ENCODE measurements around the gene FNDC3B.

Gene FNDC3B

DNA sequence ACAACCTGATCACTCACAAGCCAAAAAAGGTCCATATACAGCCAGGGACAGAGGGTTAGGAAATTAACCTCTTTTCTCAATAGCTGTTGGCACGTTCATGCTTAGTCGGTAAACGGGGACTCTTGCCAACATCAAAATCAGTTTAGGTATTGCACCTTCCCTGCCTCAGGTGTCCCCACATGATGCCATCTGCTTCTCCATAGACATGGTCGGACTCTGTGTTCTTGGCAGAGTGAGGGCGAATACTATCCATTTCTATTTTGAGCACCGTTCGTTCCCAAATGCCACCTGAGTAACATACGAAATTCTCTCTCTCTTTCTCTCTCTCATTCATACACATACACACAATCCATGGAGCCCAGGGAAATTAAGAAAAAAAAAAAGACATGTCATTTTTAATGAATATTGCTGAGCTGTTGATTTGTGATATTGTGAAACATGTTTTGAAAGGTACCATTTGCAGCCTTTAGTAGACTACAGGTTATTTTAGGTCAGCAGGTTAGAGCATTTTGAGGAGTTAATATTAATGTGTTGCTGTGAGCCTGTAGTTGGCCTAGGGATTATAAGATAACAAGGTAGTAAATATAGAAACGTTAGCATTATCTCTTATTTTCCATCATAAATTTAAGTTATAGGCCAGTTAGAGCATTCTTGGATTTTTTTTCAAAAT lies 330.3 kb downstream of the FNDC3B start:
- DNase-seq (ENCODE audit: low read depth): no peak

- DNase-seq (ENCODE audit: low read depth): no peak
Measured at GRCh38 chr3:172370419-172370818, 331.0 kb downstream of the FNDC3B start.

DNA sequence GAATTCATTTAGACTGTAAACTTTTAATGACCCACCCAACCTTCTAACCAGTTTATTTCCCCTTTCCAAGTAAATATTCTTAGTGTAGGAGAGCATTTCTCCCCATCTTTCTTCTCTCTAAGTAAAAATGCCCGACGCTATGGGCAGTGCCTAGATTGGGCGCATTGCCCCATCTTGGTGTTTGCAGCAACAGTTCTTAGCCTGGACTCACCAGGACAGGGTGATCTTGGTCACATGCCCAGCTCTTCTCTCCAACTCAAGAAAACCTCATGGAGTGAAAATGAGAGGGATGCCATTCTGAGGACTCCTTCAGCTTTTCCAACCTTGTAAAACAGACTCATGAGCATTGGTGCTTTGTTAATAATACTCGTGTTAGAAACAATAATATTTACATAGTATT lies 332.2 kb downstream of the FNDC3B start:
- no peak for DNase-seq (ENCODE audit: low read depth)

- no peak for DNase-seq (ENCODE audit: low read depth)
Measured at GRCh38 chr3:172372895-172373294, 333.5 kb downstream of the FNDC3B start.

GRCh38 chr3:172373912-172374311 lies 334.5 kb downstream of the FNDC3B start:
- no peak for DNase-seq (ENCODE audit: low read depth)

DNA sequence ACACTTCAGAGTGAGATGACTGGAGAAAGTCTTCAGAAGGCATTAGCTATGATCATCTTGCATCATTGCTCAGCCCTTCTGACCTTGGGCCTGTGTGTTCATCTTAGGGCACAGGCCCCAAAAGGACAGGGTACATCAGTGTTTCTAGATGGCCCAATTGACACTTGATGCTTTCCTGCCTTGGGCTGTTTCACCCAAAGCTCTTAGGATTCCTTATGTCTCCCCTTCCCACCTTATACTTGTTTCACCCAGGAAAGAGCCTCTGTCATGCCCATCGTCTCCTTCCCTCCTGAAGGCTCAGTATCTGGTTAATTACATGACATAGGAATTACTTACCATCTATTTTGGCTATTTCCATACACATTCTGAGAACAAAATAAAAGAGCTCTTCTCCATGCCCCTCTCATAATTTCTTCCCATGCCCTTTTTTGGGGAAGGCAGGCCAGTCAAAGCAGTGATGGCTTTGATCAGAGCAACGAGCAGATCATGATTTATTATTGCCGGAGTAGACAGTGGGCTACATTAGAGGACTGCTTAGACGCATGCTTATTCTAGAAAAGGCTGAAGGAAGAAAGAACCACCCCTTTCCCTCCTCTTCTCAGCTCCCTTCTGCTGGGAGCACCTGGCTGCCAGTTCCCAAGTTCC lies 335.9 kb downstream of the FNDC3B start:
- DNase-seq (ENCODE audit: low read depth): no peak

DNA sequence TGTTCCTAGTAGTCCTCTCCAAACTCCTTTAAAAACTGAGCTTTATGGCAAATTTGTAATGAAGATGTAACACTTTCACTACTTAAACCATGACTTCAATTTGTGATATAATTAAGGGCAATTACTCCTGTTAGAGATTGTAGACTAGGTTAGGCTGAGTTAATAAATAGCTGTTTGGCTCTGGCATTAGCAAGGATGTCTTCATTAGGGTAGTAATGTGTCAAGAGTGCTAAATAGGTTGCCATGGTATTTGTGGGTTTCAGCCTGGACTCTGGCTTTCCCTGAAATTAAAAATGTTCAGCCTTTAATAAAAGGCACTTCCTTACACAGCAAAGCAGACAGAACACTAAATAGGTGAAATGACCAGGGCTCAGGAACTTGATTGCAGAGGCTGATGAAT lies 337.0 kb downstream of the FNDC3B start:
- no peak for DNase-seq (ENCODE audit: low read depth)

GRCh38 chr3:172376881-172377280 lies 337.5 kb downstream of the FNDC3B start:
- no peak for DNase-seq (ENCODE audit: low read depth)

- no peak for DNase-seq (ENCODE audit: low read depth)
Measured at GRCh38 chr3:172378439-172378838, 339.1 kb downstream of the FNDC3B start.

DNA sequence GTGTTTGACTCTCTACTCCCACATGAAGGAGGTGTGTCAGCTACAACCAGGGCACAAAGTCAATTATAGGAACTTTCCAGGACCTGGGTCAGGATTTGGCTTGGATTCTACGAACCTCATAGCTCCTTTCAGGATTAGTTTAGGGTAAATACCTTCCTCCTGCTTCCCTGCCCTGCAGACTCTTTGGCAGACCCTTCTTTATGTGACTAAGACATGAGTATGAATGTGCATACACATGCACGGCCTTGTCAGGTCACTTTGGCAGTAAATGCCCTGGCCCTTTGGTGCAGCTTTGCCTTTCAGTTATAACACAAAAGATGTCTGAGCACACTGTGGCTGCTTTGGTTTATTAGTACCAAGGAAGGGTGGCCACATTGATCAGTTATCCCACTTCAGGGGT lies 340.0 kb downstream of the FNDC3B start:
- no peak for DNase-seq (ENCODE audit: low read depth)

DNA sequence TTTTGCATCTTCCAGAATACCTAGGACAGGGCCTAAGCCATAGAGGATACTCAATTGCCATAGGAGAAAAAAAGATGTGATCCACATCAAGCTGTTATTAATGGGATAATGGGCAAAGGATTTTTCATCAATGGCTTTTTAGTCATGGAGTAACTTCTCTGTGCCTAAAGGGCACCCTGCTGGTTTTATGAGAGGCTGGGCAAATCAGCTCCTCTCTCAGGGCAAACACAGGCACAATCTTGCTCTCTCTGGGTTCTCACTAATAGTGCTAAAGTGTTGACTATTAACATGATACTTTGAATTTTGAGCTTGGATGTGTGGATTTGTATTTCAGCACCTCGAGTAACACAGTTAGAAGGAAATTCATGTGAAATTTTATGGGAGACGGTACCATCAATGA lies 341.3 kb downstream of the FNDC3B start:
- no peak for DNase-seq (ENCODE audit: low read depth)

DNA sequence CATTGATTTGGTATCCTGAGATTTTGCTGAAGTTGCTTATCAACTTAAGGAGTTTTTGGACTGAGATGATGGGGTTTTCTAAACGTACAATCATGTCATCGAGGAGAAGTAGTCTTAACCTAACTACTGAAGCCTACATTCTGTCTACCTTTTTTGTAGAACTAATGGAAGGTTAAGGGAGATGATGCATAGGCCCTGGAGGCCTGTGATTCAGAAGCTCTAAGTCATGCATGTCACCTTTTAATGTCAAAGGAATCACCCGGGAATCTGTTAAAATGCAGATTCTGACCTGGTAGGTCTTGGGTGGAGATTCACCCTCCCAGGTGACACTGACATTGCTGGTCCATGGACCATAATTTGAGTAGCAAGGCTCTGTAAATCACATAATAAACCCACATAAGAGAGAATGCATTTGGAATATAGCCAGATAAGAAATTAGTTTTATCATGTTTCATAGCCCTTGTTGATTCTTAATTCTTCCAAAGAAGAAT lies 344.0 kb downstream of the FNDC3B start:
- DNase-seq (ENCODE audit: low read depth): no peak

DNA sequence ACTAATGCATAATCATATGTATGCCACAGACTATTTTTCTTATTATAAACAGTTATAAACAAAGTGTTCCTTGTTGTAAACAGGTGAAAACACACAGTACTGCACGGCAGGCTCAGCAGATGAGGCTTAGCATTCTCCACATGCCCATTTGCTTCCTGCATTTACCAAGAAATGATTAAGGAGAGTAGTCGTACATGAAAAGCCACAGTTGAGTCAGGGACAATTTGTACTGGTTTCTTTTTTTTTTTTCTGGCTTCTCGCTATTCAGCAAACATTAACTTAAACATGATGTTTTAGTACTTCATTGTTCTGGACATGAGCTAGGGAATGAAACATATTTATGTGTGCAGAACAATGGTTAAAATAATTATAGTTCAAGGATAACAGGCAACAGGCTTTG lies 345.5 kb downstream of the FNDC3B start:
- DNase-seq (ENCODE audit: low read depth): no peak

GRCh38 chr3:172387728-172388127 lies 348.4 kb downstream of the FNDC3B start:
- DNase-seq (ENCODE audit: low read depth): no peak

GRCh38 chr3:172388412-172389078 lies 349.2 kb downstream of the FNDC3B start:
- no peak for DNase-seq (ENCODE audit: low read depth)

- no peak for DNase-seq (ENCODE audit: low read depth)
Measured at GRCh38 chr3:172390792-172391191, 351.4 kb downstream of the FNDC3B start.

GRCh38 chr3:172391592-172392302 lies 352.4 kb downstream of the FNDC3B start:
- DNase-seq (ENCODE audit: low read depth): no peak

GRCh38 chr3:172394692-172395091 lies 355.3 kb downstream of the FNDC3B start:
- DNase-seq (ENCODE audit: low read depth): no peak

DNA sequence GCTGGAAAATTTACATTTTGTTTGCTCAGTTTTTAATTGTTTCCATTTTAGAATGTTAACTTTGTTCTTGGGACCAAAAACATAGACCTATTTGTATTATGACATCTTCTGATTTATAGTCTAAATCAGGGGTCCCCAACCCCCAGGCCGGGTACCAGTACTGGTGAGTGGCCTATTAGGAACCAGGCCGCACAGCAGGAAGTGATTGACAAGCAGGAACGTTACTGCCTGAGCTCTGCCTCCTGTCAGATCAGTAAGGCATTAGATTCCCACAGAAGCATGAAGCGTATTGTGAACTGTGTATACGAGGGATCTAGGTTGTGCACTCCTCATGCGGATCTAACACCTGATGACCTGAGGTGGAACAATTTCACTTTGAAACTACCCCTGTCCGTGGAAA lies 357.0 kb downstream of the FNDC3B start:
- no peak for DNase-seq (ENCODE audit: low read depth)

GRCh38 chr3:172397716-172398405 lies 358.5 kb downstream of the FNDC3B start:
- no peak for DNase-seq (ENCODE audit: low read depth)

GRCh38 chr3:172398484-172398883 lies 359.1 kb downstream of the FNDC3B start:
- DNase-seq (ENCODE audit: low read depth): no peak

- DNase-seq (ENCODE audit: low read depth): no peak
Measured at GRCh38 chr3:172402090-172402489, 362.7 kb downstream of the FNDC3B start.

All from stimulated activated CD8-positive, alpha-beta memory T cell treated with anti-CD3 and anti-CD28 coated beads, Interleukin-15, amount 100 ng/mL, for 24 hours (primary cell).